K562 (cell line): Measurements from ENCODE around the gene EIF5. TPM values are rescaled to one million over a fixed set of nuclear protein-coding genes. Genes with fewer than 3 reads are reported as not detected.

ENCODE experiments used
- ATAC-seq: fragments of 200-7000 bp; cut with Tn5 transposase; 3 replicates; pipeline ENCODE4 v1.9.1; 2020; ENCODE audit warnings: moderate library complexity
- BruUV-seq: library from RNA; stranded (reverse); fragments of 400-500 nt; replicated peaks from 2 replicates; lab custom pipeline; 2021; lab: Mats Ljungman, UMichigan
- CTCF ChIA-PET: fragments of 300-600 bp; formaldehyde crosslinking; extraction: SDS; loops from one replicate; lab custom pipeline; 2021; ENCODE audit warnings: low intra/inter-chr PET ratio; lab: Yijun Ruan, JAX
- POLR2A ChIA-PET: fragments of 300-600, 350-650 bp; sonication (Branson Sonifier 250); formaldehyde crosslinking; extraction: SDS; loops from one replicate; lab custom pipeline; 2021; ENCODE audit warnings: antibody characterized with exemption, inconsistent platforms; lab: Yijun Ruan, JAX
- DNase-seq, 4 experiments: peaks; one replicate each; pipeline versions ENCODE4 v3.0.0 to v3.0.0-alpha.2; 2011 to 2018; ENCODE audit warnings: low spot score in 3 of 4, mixed read lengths in 3 of 4; ENCODE audit errors: extremely low read depth in 1 of 4
- FAIRE-seq: peaks from 2 replicates; lab custom pipeline; 2011; peaks lifted over from hg19 to GRCh38; lab: Jason Lieb, UNC
- H2AFZ ChIP-seq: 2 replicates; pipeline ENCODE4 v1.6.0; 2011; ENCODE audit warnings: low read depth, low read length, control low read depth, inconsistent platforms
- H3K27ac ChIP-seq: fragments of 200-600 bp; 3 replicates; pipeline ENCODE4 v1.8.0; 2011; ENCODE audit warnings: low read depth, mild to moderate bottlenecking, control low read depth, inconsistent platforms, low read length, moderate library complexity, mixed read lengths; ENCODE audit errors: extremely low read depth
- H3K27me3 ChIP-seq, 2 experiments: fragments of 300-600 bp in 1 of 2; 2 replicates in 1 of 2; 3 replicates in 1 of 2; pipeline versions ENCODE4 v1.6.0 to v1.8.0; 2011; ENCODE audit warnings: inconsistent platforms in 2 of 2, low read length in 2 of 2, mild to moderate bottlenecking in 1 of 2, mixed read lengths in 1 of 2, moderate library complexity in 1 of 2; ENCODE audit not compliant: control insufficient read depth in 2 of 2, insufficient read depth in 2 of 2
- H3K36me3 ChIP-seq: fragments of 300-600 bp; 3 replicates; pipeline ENCODE4 v1.8.0; 2011; ENCODE audit warnings: mild to moderate bottlenecking, low read length, inconsistent platforms; ENCODE audit not compliant: control insufficient read depth, insufficient read depth
- H3K4me1 ChIP-seq, 2 experiments: fragments of 200-600 bp in 1 of 2; replicated peaks in 1 of 2; 2 replicates in 1 of 2; 3 replicates in 1 of 2; pipeline versions ENCODE4 v1.5.1 to v1.8.0; 2011; ENCODE audit warnings: inconsistent platforms in 2 of 2, low read length in 2 of 2, mild to moderate bottlenecking in 1 of 2, mixed read lengths in 1 of 2, moderate library complexity in 1 of 2; ENCODE audit not compliant: control insufficient read depth in 2 of 2, insufficient read depth in 2 of 2
- H3K4me2 ChIP-seq: 2 replicates; pipeline ENCODE4 v1.6.1; 2011; ENCODE audit warnings: low read length, control low read depth, inconsistent platforms, mixed read lengths; ENCODE audit not compliant: insufficient read depth
- H3K4me3 ChIP-seq: fragments of 200-600 bp; sonication (generic), shearing (Covaris generic); 2 replicates; pipeline ENCODE4 v1.5.1; 2016; ENCODE audit warnings: control low read depth, inconsistent platforms
- H3K79me2 ChIP-seq: fragments of 200-600 bp; 3 replicates; pipeline ENCODE4 v1.8.0; 2011; ENCODE audit warnings: low read length, inconsistent platforms; ENCODE audit not compliant: control insufficient read depth, insufficient read depth
- H3K9ac ChIP-seq, 2 experiments: 2 replicates each; pipeline versions ENCODE4 v1.6.0 to v1.6.1; 2011; ENCODE audit warnings: low read depth in 2 of 2, low read length in 2 of 2, control low read depth in 1 of 2, inconsistent platforms in 1 of 2, mild to moderate bottlenecking in 1 of 2, mixed read lengths in 1 of 2; ENCODE audit not compliant: insufficient read depth in 1 of 2
- H3K9me1 ChIP-seq: one replicate; pipeline ENCODE4 v1.6.0; 2011; ENCODE audit warnings: inconsistent platforms, mild to moderate bottlenecking, low read length, moderate library complexity; ENCODE audit not compliant: control insufficient read depth, insufficient read depth
- H3K9me3 ChIP-seq: replicated peaks from 2 replicates; pipeline ENCODE4 v1.5.1; 2011; ENCODE audit warnings: low read depth, low read length, inconsistent platforms; ENCODE audit not compliant: control insufficient read depth, insufficient read depth
- H4K20me1 ChIP-seq: replicated peaks from 2 replicates; pipeline ENCODE4 v1.6.1; 2011; ENCODE audit warnings: low read length, inconsistent platforms, mixed read lengths; ENCODE audit not compliant: control insufficient read depth, insufficient read depth
- BCL6 ChIP-seq: fragments of 250-450 bp; sonication (Bioruptor Pico); IDR thresholded peaks from 2 replicates; pipeline ENCODE4 v1.4.0; 2020
- CCAR2 ChIP-seq: fragments of 200-400 bp; formaldehyde crosslinking; IDR thresholded peaks from 2 replicates; pipeline ENCODE4 v1.6.1; 2017; ENCODE audit warnings: mild to moderate bottlenecking, low read depth, low read length
- CEBPG ChIP-seq, 3 experiments: fragments of 200-800 bp in 1 of 3; sonication (Bioruptor generic) in 1 of 3; sonication (generic) in 1 of 3; formaldehyde crosslinking in 1 of 3; IDR thresholded peaks in 2 of 3; conservative IDR thresholded peaks in 1 of 3; 2 replicates each; pipeline versions ENCODE4 v1.6.1 to v1.8.0; 2016 to 2022; ENCODE audit warnings: missing compliant biosample characterization in 2 of 3, missing genetic modification characterization in 2 of 3, mild to moderate bottlenecking in 1 of 3, missing genetic modification reagents in 1 of 3
- ELF4 ChIP-seq: fragments of 450-650 bp; formaldehyde crosslinking; IDR thresholded peaks from 2 replicates; pipeline ENCODE4 v1.4.0; 2022; ENCODE audit warnings: missing genetic modification characterization
- FOXK1 ChIP-seq: sonication (generic); formaldehyde crosslinking; IDR thresholded peaks from 2 replicates; pipeline ENCODE4 v1.8.0; 2022; ENCODE audit warnings: missing genetic modification reagents, mild to moderate bottlenecking, borderline replicate concordance
- NBN ChIP-seq: fragments of 450-650 bp; IDR thresholded peaks from 2 replicates; pipeline ENCODE4 v1.6.1; 2016; ENCODE audit warnings: low read depth, mild to moderate bottlenecking
- POLR2G ChIP-seq: fragments of 200-400 bp; formaldehyde crosslinking; IDR thresholded peaks from 2 replicates; pipeline ENCODE4 v1.6.1; 2017; ENCODE audit warnings: low read depth, mild to moderate bottlenecking, antibody characterized with exemption, low read length, moderate library complexity
- RBFOX2 ChIP-seq: fragments of 200-400 bp; formaldehyde crosslinking; IDR thresholded peaks from 2 replicates; pipeline ENCODE4 v1.6.1; 2017; ENCODE audit warnings: low read depth, mild to moderate bottlenecking, low read length, moderate library complexity
- RBM39 ChIP-seq: fragments of 200-400 bp; formaldehyde crosslinking; optimal IDR thresholded peaks from 2 replicates; pipeline ENCODE3; 2018; ENCODE audit warnings: low read depth, low read length
- ZNF263 ChIP-seq: sonication (generic); formaldehyde crosslinking; IDR thresholded peaks from 2 replicates; pipeline ENCODE4 v1.8.0; 2022; ENCODE audit warnings: mild to moderate bottlenecking, missing genetic modification reagents, borderline replicate concordance
- ZNF511 ChIP-seq: sonication (generic); formaldehyde crosslinking; IDR thresholded peaks from 2 replicates; pipeline ENCODE4 v1.8.0; 2022; ENCODE audit warnings: mild to moderate bottlenecking, missing genetic modification reagents
- WGBS: fragments of 100-300 bp; shearing (Covaris generic); methylation state at CpG from one replicate; pipeline ENCODE4 v1.1.6; 2016; ENCODE audit warnings: low coverage, mixed read lengths; ENCODE audit not compliant: insufficient coverage; ENCODE audit errors: missing lambda C conversion rate; 5-methylcytosine and 5-hydroxymethylcytosine counted together
- in situ Hi-C: fragments of 300-500 bp; cut with MboI; formaldehyde crosslinking; loops from 4 replicates; pipeline ENCODE4 v1.15.0; 2018; ENCODE audit warnings: inconsistent platforms, mixed read lengths
- intact Hi-C: fragments of 100-400 bp; cut with micrococcal nuclease; formaldehyde crosslinking; loops from 2 replicates; pipeline ENCODE4 v1.14.2; 2022
- polyA plus RNA-seq, 8 experiments: library from polyadenylated mRNA; depleted of rRNA in 4 of 8; stranded (reverse) in 5 of 8; unstranded in 3 of 8; fragments of >200 nt; fragmentation: Nextera tagmentation in 2 of 8; fragmentation: Illumina TruSeq in 1 of 8; extraction: Ambion mirVana in 2 of 8; extraction: Trizol in 1 of 8; gene quantifications; 2 replicates each; pipeline versions ENCODE4 v1.2.1 to v1.2.3, GENCODE V29; 2011 to 2014; ENCODE audit warnings: inconsistent platforms in 1 of 8, missing spikeins in 1 of 8
- total RNA-seq, 7 experiments: library from RNA; depleted of rRNA in 6 of 7; stranded (reverse); fragments of >200 nt in 6 of 7; fragmentation: Illumina TruSeq in 2 of 7; extraction: Trizol in 2 of 7; gene quantifications; 2 replicates each; pipeline versions ENCODE4 v1.2.1 to v1.2.3, GENCODE V29; 2011 to 2021; ENCODE audit warnings: low replicate concordance in 1 of 7

The EIF5 gene
- total and polyA plus RNA-seq, 9 of the 15 experiments (the other 6 are each of a cell fraction or from before 2014, with no cell fraction given), result 92.7 to 442 (median 190) TPM

- Histone ChIP-seq H3K4me1 (peaks cover 0 to 2% of the 10 kb centered on the region in 2 experiments; a peak in 2 of 5 replicates), H3K27ac (peak overlapping the region; percentile 16; the same call in 1 of the 3 replicates), H3K9me3 (no peaks in the 10 kb centered on the region), H2AFZ (no peak overlapping the region), H3K36me3 (peaks cover 85% of the 10 kb centered on the region), H3K4me3 (no peak overlapping the region), H3K9me1 (no peaks in the 10 kb centered on the region), H3K9ac (no peak overlapping the region), H3K27me3 (no peaks in the 10 kb centered on the region), H3K79me2 (peaks cover 30% of the 10 kb centered on the region), H4K20me1 (peaks cover 4% of the 10 kb centered on the region), H3K4me2 (no peak overlapping the region)
- ATAC-seq (no peak), DNase-seq (no peak), FAIRE-seq (no peak)
- no peak for TF ChIP-seq CEBPG (CRISPR knock-in tag; IDR thresholded peaks at IDR 0.05)
- TF ChIP-seq CEBPG (tag; conservative IDR thresholded peaks at IDR 0.05 in 1 of 2, IDR thresholded peaks at IDR 0.05 in 1 of 2), result no peak
- no peak for TF ChIP-seq ZNF511
- 0 out of 2 replicates have a peak, but pooled peaks have one; percentile 4 for TF ChIP-seq RBFOX2
- TF ChIP-seq ZNF263 (CRISPR knock-in tag), result no peak
- TF ChIP-seq CCAR2, result no peak
- 0 out of 2 replicates have a peak, but pooled peaks have one; percentile 12 for TF ChIP-seq POLR2G
- TF ChIP-seq NBN, result no peak
- no peak for TF ChIP-seq RBM39
- TF ChIP-seq BCL6 (CRISPR knock-in tag), result no peak
- TF ChIP-seq FOXK1 (CRISPR knock-in tag), result no peak
- TF ChIP-seq ELF4, result no peak
- intact Hi-C loops, result loop anchor here (2.0 kb wide), 1 partner anchor 49 kb away; no protein-coding TSS in a partner anchor
- 72% methylated on average over 5 of the region's 5 CpGs for WGBS
- in situ Hi-C loops, result no loop called here
- CTCF ChIA-PET, result no interaction called here
- no TSS peak for BruUV-seq
- POLR2A ChIA-PET, result interaction anchor here (1.8 to 9.2 kb wide), 4 partner anchors 14 to 58 kb away, joined by 5 to 98 read pairs (median 6); no protein-coding TSS in a partner anchor
These were observed 7.5 kb downstream of the EIF5 start for GRCh38 chr14:103341250-103342129.
